Measurements from ENCODE around the gene CLPTM1L. TPM values are rescaled to one million over a fixed set of nuclear protein-coding genes. Genes with fewer than 3 reads are reported as not detected.
A peak's percentile ranks its signal among the peaks of the same experiment; 100 is the strongest.

The CLPTM1L gene
- total and polyA plus RNA-seq, 2 donors from 2014 or later: 96.6 to 135 TPM

DNA sequence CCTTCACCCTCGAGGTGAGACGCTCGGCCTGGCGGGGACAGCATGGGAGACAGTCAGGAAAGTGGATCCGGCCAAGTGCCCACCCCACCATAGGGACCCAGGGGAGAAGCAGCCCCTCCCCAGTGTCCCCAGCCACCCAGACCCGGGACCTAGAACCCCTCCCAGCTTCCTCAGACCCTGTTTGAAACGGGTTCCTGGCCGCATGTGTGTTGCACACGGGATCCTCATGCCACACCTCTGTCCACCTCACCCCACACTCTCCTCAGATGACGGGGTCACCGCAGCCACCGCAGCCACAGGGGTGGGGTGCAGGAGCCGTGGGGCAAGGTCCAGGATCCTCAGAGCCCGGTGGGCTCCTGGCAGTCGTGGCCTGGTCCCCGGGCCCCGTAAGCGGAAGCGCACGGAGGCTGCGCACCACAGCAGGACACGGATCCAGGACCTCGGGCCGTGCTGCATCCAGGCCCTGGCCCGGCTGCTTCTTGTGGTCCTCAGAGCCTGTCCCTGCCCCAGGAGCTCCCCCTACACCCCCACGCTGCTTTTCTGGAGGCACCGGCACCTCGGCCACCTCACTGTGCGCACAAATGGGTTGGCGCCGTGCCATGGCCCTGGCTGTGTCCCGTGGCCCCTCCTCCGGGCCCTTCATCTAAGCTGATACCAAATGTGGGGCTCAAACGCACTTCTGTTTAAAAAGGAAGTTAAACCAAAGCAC lies 65.3 kb downstream of the CLPTM1L start:
- no peak for FAIRE-seq
- no peaks in the 10 kb centered on the region for H3K36me3 ChIP-seq (ENCODE audit: control insufficient read depth in 2 of 3, insufficient read depth in 3 of 3, low read length in 3 of 3)
- H3K9ac ChIP-seq (ENCODE audit: low read length in 3 of 3): no peak overlapping the region
- intact Hi-C loops (cut with DNase I): no loop called here
- no peaks in the 10 kb centered on the region for H3K4me1 ChIP-seq (ENCODE audit: control insufficient read depth in 2 of 3, insufficient read depth in 2 of 3, low read depth in 1 of 3, low read length in 3 of 3)
- DNase-seq: peak in 1 of 5 donors; percentile 58
- no peak overlapping the region for H3K4me3 ChIP-seq (ENCODE audit: low read length in 3 of 3)
- peaks cover 0 to 7% (median 0%) of the 10 kb centered on the region in 3 donors for H3K9me3 ChIP-seq (ENCODE audit: control insufficient read depth in 2 of 3, insufficient read depth in 1 of 3, low read length in 3 of 3)
- no peak overlapping the region for H3K27ac ChIP-seq (ENCODE audit: low read depth in 2 of 2, low read length in 2 of 2)
- H3K27me3 ChIP-seq (ENCODE audit: control insufficient read depth, insufficient read depth, low read length): no peaks in the 10 kb centered on the region
- TF ChIP-seq, protein P1, sequence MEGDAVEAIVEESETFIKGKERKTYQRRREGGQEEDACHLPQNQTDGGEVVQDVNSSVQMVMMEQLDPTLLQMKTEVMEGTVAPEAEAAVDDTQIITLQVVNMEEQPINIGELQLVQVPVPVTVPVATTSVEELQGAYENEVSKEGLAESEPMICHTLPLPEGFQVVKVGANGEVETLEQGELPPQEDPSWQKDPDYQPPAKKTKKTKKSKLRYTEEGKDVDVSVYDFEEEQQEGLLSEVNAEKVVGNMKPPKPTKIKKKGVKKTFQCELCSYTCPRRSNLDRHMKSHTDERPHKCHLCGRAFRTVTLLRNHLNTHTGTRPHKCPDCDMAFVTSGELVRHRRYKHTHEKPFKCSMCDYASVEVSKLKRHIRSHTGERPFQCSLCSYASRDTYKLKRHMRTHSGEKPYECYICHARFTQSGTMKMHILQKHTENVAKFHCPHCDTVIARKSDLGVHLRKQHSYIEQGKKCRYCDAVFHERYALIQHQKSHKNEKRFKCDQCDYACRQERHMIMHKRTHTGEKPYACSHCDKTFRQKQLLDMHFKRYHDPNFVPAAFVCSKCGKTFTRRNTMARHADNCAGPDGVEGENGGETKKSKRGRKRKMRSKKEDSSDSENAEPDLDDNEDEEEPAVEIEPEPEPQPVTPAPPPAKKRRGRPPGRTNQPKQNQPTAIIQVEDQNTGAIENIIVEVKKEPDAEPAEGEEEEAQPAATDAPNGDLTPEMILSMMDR (IDR thresholded peaks at IDR 0.05; ENCODE audit: borderline replicate concordance, extremely low read depth, insufficient read depth): no peak

- Histone ChIP-seq H3K4me1 (ENCODE audit: control insufficient read depth in 2 of 3, insufficient read depth in 2 of 3, low read depth in 1 of 3, low read length in 3 of 3) (no peaks in the 10 kb centered on the region), H3K4me3 (ENCODE audit: low read length in 3 of 3) (no peak overlapping the region), H3K36me3 (ENCODE audit: control insufficient read depth in 2 of 3, insufficient read depth in 3 of 3, low read length in 3 of 3) (no peaks in the 10 kb centered on the region), H3K9ac (ENCODE audit: low read length in 3 of 3) (no peak overlapping the region), H3K27me3 (ENCODE audit: control insufficient read depth, insufficient read depth, low read length) (no peaks in the 10 kb centered on the region), H3K9me3 (ENCODE audit: control insufficient read depth in 2 of 3, insufficient read depth in 1 of 3, low read length in 3 of 3) (peaks cover 0 to 7% (median 0%) of the 10 kb centered on the region in 3 donors), H3K27ac (ENCODE audit: low read depth in 2 of 2, low read length in 2 of 2) (no peak overlapping the region)
- intact Hi-C loops (cut with DNase I): no loop called here
- TF ChIP-seq, protein P1 (IDR thresholded peaks at IDR 0.05; ENCODE audit: borderline replicate concordance, extremely low read depth, insufficient read depth): no peak
- FAIRE-seq (no peak), DNase-seq (peak in 1 of 5 donors; percentile 65)
Observed at GRCh38 chr5:1278656-1279442, 66.0 kb downstream of the CLPTM1L start.

- no peaks in the 10 kb centered on the region for H3K27me3 ChIP-seq (ENCODE audit: control insufficient read depth, insufficient read depth, low read length)
- TF ChIP-seq, protein P1 (IDR thresholded peaks at IDR 0.05; ENCODE audit: borderline replicate concordance, extremely low read depth, insufficient read depth): no peak
- H3K9ac ChIP-seq (ENCODE audit: low read length in 3 of 3): no peak overlapping the region
- peaks cover 0 to 7% (median 0%) of the 10 kb centered on the region in 3 donors for H3K9me3 ChIP-seq (ENCODE audit: control insufficient read depth in 2 of 3, insufficient read depth in 1 of 3, low read length in 3 of 3)
- H3K4me3 ChIP-seq (ENCODE audit: low read length in 3 of 3): no peak overlapping the region
- intact Hi-C loops (cut with DNase I): no loop called here
- FAIRE-seq (no peak), DNase-seq (no peak)
- H3K27ac ChIP-seq (ENCODE audit: low read depth in 2 of 2, low read length in 2 of 2): no peak overlapping the region
- no peaks in the 10 kb centered on the region for H3K36me3 ChIP-seq (ENCODE audit: control insufficient read depth in 2 of 3, insufficient read depth in 3 of 3, low read length in 3 of 3)
- H3K4me1 ChIP-seq (ENCODE audit: control insufficient read depth in 2 of 3, insufficient read depth in 2 of 3, low read depth in 1 of 3, low read length in 3 of 3): no peaks in the 10 kb centered on the region
Observed at GRCh38 chr5:1278216-1278615, 66.7 kb downstream of the CLPTM1L start.

Measured in kidney (tissue), 14 donors.